Urothelium cell line (cell line): ENCODE measurements around the gene CPEB3.
A peak's percentile ranks its signal among the peaks of the same experiment; 100 is the strongest.
"Not testable (repeated sequence)": the region's sequence is repeated elsewhere in the genome, so short reads cannot be mapped to it uniquely, and the experiment has no call there.

ENCODE experiments used
- DNase-seq: peaks from one replicate; pipeline ENCODE4 v3.0.0; 2011; ENCODE audit warnings: low spot score, mixed read lengths
- FAIRE-seq: peaks from 2 replicates; lab custom pipeline; 2011; peaks lifted over from hg19 to GRCh38; lab: Jason Lieb, UNC

CPEB3 gene

DNA sequence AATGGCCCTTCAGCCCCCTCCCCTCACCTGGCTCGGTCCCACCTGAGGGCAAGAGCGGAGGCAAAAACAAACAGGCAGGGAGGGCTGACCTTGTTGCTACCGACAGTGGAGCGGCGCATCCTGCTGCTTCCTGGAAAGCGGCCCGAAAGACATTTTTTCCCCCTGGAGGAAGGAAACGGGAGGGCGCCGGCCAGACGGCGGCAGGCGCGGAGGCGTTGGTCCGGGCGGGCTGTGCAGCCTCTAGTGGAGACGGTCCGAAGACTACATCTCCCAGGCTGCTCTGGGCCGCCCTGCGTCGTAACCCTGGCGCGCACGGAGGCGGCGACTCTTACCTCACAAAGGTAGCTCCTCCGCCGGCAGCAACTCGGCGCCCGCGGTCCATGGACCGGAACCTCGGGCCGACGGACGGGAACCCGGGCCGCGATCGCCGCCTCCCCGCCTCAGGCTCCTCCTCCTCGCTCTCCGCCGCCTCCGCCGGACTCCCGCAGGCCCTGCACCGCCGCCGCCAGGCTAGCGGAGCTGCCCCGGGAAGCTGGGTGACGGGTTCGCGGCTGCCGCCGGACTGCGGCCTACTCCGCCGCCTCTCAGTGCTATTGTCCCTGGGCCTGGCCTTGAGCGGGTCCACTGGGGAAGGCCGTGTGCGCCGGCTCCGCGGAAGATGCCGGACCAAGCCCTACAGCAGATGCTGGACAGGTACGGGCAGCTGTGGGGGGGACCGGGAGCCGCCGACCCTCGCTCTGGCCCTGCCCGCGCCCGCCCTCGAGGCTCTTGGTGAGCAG lies at the start of gene CPEB3, which contains the start of gene MARCHF5:
TSS of gene CPEB3 (minus strand) at position 242 of the 779 bp plus-strand sequence. CDS start 50,728 bp downstream, outside the sequence.
TSS of gene MARCHF5 (plus strand) at position 331 of the 779 bp plus-strand sequence. CDS start at position 659, 328 bp downstream.
- DNase-seq (peak; percentile 96), FAIRE-seq (peak; percentile 79)

DNA sequence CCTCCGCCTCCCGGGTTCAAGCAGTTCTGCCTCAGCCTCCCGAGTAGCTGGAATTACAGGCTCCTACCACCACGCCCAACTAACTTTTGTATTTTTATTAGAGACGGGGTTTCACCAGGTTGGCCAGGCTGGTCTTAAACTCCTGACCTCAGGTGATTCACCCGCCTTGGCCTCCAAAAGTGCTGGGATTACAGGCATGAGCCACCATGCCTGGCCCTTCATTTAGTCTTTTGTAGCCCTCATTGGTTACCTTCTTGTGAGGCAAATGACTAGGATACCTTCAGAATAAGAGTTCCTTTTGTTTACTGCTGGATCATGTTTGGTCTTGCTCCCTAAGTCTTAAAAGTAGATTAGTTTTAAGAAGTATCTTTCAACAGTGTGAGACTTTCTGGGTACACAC lies 39.0 kb upstream of the CPEB3 start:
- not testable (repeated sequence) for FAIRE-seq, DNase-seq

DNA sequence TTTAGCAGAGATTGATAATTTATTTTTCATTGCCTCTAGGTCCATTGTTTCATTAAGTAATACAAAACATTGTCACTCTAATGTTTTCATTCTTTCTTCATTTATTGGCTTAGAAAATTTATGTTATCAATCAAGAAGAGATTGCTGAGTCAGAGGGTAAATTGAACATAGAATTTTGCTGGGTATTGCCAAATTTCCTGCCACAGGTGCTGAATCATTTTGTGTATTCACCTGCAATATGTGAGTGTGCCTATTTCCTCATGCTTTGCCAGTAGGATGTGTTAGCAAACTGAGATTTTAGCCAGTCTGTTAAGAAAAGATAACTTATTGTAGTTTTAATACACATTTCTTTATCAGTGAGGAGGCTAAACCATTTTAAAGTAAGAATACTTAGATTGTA lies 38.1 kb upstream of the CPEB3 start:
- FAIRE-seq (no peak), DNase-seq (no peak)

- FAIRE-seq: peak; percentile 9
- no peak for DNase-seq
Measured at GRCh38 chr10:92327445-92328433, 36.9 kb upstream of the CPEB3 start.

- no peak for DNase-seq
- FAIRE-seq: no peak
Measured at GRCh38 chr10:92323079-92323478, 32.2 kb upstream of the CPEB3 start.

DNA sequence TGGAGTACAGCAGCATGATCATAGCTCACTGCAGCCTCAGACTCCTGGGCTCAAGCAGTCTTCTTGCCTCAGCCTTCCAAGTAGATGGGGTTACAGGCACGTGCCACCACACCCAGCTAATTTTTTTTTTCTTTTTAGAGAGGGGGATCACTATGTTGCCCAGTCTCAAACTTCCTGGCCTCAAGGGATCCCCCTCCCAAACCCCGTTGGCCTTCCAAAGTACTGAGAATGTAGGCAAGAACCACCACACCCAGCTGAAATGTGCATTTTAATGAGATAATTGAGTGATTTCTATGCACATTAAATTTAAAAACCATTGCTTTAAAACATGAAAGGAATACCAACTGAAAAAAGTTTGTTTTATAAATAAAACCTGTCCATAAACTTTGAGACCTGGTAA lies 25.7 kb upstream of the CPEB3 start:
- DNase-seq: no peak
- FAIRE-seq: no peak

DNA sequence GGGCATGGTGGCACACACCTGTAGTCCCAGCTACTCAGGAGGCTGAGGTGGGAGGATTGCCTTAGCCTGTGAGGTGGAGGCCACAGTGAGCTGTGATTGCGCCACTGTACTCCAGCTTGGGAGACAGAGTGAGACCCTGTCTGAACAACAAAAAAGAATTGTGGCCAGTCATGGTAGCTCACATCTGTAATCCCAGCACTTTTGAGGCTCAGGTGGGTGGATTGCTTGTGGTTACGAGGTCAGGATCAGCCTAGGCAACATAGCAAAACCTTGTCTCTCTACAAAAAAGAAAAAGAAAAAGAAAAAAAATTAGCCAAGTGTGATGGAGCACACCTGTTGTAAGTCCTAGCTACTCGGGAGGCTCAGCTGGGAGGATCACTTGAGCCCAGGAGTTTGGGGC lies 22.9 kb upstream of the CPEB3 start:
- DNase-seq (no peak), FAIRE-seq (no peak)

- no peak for DNase-seq
- FAIRE-seq: no peak
Measured at GRCh38 chr10:92309272-92309671, 18.4 kb upstream of the CPEB3 start.

DNA sequence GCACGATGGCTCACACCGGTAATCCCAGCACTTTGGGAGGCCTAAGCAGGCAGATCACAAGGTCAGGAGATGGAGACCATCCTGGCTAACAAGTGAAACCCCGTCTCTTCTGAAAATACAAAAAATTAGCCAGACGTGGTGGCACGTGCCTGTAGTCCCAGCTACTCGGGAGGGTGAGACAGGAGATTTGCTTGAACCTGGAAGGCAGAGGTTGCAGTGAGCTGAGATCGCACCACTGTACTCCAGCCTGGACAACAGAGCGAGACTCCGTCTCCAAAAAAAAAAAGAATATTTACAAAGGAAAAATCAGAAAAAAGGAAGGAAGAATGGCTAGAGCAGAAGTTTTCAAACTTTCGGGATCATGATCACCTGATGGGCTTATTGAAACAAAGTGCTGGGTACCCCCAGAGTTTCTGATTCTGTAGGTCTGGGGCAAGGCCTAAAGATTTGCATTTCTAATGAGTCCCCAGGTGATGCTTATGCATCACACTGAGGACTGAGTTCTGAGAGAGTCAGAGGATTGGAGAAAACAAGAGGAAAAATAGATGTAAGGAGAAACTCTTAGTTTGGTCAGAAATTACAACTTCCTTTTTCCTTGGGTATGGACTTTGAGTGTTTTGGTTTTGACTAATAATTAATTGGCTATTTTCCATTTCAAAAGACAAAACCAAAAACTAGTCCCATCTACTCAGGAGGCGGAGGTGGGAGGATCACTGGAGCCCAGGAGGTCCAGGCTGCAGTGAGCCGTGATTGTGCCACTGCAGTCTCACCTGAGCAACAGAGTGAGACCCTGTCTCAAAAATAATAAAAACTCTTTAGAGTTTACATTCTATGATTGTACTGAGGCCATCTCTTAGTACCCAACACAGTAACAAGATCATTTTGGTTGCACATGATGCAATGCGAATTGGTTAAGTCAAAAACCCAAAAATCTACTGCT lies 14.5 kb upstream of the CPEB3 start:
- no peak for DNase-seq
- no peak for FAIRE-seq

- DNase-seq: no peak
- FAIRE-seq: no peak
Measured at GRCh38 chr10:92304061-92304460, 13.2 kb upstream of the CPEB3 start.

GRCh38 chr10:92303096-92303495 lies 12.2 kb upstream of the CPEB3 start:
- FAIRE-seq (no peak), DNase-seq (no peak)

GRCh38 chr10:92298487-92298886 lies 7.6 kb upstream of the CPEB3 start:
- FAIRE-seq (no peak), DNase-seq (no peak)

DNA sequence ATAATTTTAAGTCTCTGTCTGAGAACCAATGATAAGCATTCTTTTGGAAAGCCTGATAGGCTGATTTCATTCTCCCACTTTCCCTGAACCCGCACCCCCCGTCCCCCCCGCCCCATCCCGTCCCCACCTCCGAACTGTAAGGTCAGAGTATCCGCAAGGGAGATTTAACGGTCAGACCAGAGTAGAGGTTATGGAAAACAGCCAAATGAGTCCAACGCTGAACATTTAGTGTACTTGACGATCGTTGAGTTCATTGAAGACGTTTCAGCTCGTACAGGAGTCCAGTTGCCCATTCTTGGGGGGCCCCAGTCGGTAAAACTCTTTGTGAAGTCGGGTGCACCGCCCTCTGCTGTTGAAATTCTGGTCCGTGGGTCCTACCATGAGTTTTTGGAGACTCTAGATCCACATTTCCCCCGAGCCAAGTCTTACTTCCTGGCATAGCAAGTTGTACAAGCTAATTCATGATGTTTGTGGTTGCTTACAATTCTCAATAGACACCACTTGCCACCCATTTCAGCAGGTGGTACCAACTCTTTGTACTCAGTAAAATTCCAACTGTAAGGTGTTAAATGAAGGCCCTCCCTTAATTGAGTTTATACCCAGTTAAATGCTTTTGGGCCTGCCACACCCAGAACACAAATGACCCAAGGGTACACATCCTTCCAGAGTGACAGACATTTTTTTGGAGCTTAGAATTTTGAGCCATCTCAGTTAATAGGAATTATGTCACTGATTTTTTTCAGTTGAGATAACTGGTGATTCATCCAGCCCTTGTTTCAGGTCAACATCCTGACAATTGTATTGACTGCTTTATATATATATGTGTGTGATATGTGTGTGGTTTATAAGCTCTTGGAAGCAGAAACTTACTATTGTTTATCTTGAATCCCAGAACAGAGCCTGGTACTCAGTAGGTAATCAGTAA lies 1.3 kb upstream of the CPEB3 start:
- peak; percentile 39 for DNase-seq
- no peak for FAIRE-seq

- no peak for FAIRE-seq
Measured at GRCh38 chr10:92291616-92291865, 663 bp upstream of the CPEB3 start.

GRCh38 chr10:92290076-92290836 lies 622 bp downstream of the CPEB3 start:
- FAIRE-seq (no peak), DNase-seq (peak; percentile 12)

More at GRCh38 chr10:92291616-92291865, 663 bp upstream of the CPEB3 start:
- DNase-seq: no peak

DNA sequence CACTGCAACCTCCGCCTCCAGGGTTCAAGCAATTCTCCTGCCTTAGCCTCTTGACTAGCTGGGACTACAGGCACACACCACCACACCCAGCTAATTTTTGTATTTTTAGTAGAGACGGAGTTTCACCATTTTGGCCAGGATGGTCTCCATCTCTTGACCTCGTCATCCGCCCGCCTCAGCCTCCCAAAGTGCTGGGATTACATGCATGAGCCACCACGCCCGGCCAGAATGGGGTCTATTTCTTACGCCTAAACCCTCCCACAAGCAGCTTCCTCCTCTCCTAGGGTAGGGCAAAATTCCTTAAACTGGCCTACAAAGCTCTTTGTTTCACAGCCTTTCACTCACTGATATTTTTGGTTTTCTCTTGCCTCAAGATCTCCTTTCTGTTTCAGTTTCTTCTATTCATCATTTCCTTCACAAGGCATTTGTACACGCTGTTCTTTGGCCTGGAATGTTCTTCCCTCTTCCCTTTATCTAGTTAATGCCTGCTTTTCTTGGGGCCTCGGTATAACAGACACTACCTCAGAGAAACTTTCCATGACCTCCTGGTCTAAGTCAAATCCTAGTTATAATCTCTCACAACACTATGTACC lies 6.7 kb downstream of the CPEB3 start:
- FAIRE-seq (no peak), DNase-seq (no peak)

- DNase-seq (no peak), FAIRE-seq (no peak)
Measured at GRCh38 chr10:92278996-92279696, 11.7 kb downstream of the CPEB3 start.

- DNase-seq: no peak
- FAIRE-seq: no peak
Measured at GRCh38 chr10:92274071-92274470, 16.8 kb downstream of the CPEB3 start.
